ENCODE data around the gene NTM. TPM values are rescaled to one million over a fixed set of nuclear protein-coding genes. Genes with fewer than 3 reads are reported as not detected.

Gene NTM
- total RNA-seq, 2 donors from 2014 or later: not detected

DNA sequence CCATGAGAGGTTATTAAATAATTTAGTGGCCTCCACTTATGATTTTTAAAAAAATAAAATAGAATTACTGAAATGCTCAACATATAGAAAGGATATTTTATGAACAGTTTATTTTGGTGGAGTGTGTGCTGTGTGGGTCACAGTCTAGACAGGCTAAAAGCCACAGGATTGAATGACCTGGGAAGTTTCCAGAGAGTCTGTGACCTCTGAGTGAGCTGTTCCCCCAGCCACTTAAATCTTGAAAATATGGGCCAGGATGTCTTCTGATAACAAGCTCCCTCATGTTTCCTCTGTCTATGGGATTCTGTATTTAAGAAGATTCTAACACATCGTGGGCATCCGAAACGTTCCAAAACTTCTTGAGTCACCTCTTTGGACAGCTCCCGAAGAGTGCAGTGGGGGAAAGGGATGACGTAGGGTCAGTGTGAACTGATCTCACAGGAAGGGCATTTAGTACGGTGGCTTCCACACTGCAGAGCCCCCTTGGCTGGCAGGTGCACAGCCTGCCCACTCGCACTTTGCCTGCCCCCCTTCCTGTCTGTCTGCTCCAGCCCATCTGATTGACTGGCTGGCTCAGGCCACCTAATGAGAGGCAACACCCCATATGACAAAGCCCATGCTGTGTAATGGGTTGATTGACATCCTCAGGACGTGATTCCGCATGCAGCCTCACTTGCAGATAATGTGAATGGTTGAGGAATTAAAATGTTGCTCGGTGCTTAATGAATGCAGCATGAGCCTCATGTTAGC, 97.4 kb downstream of the NTM start:
- no peaks in the 10 kb centered on the region for H3K27me3 ChIP-seq (replicated peaks; ENCODE audit: insufficient read depth)
- DNase-seq (ENCODE audit: low spot score) (no peak), ATAC-seq (ENCODE audit: insufficient number of reproducible peaks, low FRiP score, low read depth) (no peak)
- H3K36me3 ChIP-seq: no peaks in the 10 kb centered on the region
- H3K4me3 ChIP-seq: no peak overlapping the region
- H3K4me1 ChIP-seq (ENCODE audit: control insufficient read depth in 1 of 2, low read depth in 2 of 2): no peaks in the 10 kb centered on the region
- no peaks in the 10 kb centered on the region for H3K9me3 ChIP-seq
- no peak overlapping the region for H3K27ac ChIP-seq
- TF ChIP-seq, protein P1, sequence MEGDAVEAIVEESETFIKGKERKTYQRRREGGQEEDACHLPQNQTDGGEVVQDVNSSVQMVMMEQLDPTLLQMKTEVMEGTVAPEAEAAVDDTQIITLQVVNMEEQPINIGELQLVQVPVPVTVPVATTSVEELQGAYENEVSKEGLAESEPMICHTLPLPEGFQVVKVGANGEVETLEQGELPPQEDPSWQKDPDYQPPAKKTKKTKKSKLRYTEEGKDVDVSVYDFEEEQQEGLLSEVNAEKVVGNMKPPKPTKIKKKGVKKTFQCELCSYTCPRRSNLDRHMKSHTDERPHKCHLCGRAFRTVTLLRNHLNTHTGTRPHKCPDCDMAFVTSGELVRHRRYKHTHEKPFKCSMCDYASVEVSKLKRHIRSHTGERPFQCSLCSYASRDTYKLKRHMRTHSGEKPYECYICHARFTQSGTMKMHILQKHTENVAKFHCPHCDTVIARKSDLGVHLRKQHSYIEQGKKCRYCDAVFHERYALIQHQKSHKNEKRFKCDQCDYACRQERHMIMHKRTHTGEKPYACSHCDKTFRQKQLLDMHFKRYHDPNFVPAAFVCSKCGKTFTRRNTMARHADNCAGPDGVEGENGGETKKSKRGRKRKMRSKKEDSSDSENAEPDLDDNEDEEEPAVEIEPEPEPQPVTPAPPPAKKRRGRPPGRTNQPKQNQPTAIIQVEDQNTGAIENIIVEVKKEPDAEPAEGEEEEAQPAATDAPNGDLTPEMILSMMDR (IDR thresholded peaks at IDR 0.05): no peak

DNA sequence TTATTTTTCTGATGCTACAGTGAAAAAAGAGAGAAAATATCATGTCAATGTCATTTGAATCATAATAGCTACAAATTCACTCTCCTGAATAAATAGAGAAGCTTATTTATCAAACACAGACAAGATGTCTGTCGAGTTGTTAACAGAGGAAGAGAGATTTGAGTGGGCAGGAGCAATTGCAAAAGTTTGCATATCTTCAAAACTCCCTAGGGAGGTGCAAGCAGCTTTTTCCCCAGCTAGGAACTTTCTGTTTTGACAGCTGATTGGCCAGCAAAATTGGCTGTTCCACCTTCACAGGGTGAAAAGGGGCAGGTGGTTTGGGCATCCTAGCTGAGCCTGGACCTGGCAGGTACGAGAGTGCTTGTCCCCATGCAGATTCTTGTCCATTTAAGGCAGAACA, 98.2 kb downstream of the NTM start:
- DNase-seq (ENCODE audit: low spot score): no peak
- Histone ChIP-seq H3K36me3 (no peaks in the 10 kb centered on the region), H3K9me3 (no peaks in the 10 kb centered on the region), H3K4me1 (ENCODE audit: control insufficient read depth in 1 of 2, low read depth in 2 of 2) (no peaks in the 10 kb centered on the region), H3K27me3 (replicated peaks; ENCODE audit: insufficient read depth) (no peaks in the 10 kb centered on the region), H3K27ac (no peak overlapping the region), H3K4me3 (no peak overlapping the region)
- ATAC-seq (ENCODE audit: insufficient number of reproducible peaks, low FRiP score, low read depth): no peak
- TF ChIP-seq, protein P1 (IDR thresholded peaks at IDR 0.05): no peak

DNA sequence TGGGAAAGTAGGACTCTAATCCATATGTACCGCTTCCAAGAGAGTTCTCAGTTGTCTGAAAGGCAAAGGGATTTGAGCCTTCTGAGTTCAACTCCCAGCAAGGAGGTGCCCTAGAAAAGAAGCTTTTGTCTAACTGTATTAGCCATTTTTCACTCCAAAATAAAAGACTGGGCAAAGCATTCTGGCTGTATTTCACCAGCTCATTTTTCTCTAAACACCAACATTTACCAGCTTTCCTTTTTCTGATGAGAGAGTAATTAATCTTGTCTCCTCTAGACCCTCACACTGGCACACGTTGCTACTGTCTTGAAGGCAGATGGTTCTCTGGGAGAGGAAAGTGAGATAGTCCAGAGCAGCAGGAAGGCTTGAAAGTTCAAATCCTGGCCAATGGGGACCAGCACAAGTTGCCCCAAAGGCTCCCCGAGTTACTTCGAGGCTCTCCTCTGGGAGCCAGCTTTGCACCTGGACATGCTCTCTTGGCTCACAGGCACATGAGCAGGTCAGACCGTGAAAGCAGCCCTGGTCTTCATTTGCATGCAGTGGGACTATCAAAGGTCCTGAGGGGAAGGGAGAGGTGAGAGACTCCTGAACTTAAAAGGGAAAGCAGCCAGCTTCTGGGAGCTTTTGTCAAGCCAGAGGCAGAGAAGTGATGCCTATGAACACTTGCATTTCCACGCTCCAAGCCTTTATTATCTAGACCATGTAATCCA, 100.0 kb downstream of the NTM start:
- Histone ChIP-seq H3K27ac (no peak overlapping the region), H3K27me3 (replicated peaks; ENCODE audit: insufficient read depth) (no peaks in the 10 kb centered on the region)
- TF ChIP-seq, protein P1 (IDR thresholded peaks at IDR 0.05): no peak

DNA sequence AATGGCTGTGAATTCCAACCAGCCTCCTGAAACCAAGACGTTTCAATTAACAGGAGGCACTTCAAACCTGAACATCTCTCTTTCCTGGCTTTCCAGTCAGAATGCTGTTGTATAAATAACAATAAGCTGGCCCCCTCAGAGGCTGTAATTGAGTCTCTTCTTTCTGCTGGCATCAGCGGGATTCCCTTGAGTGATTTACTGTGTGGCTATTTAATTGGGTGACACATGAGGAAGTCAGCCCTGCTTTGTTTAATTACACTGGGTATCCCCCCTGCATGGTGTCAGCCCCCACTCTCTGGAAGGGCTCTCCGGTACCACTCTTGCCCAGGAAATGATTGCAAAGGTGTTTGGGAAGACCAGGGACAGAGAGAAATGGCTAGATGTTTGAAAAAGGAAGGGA, 101.6 kb downstream of the NTM start:
- H3K9me3 ChIP-seq: no peaks in the 10 kb centered on the region
- H3K4me3 ChIP-seq: no peak overlapping the region
- H3K27me3 ChIP-seq (replicated peaks; ENCODE audit: insufficient read depth): no peaks in the 10 kb centered on the region
- H3K4me1 ChIP-seq (ENCODE audit: control insufficient read depth in 1 of 2, low read depth in 2 of 2): no peaks in the 10 kb centered on the region
- no peak overlapping the region for H3K27ac ChIP-seq
- DNase-seq (ENCODE audit: low spot score): no peak
- no peak for ATAC-seq (ENCODE audit: insufficient number of reproducible peaks, low FRiP score, low read depth)
- H3K36me3 ChIP-seq: no peaks in the 10 kb centered on the region
- TF ChIP-seq, protein P1 (IDR thresholded peaks at IDR 0.05): no peak

More for the DNA sequence above, 100.0 kb downstream of the NTM start:
- no peaks in the 10 kb centered on the region for H3K9me3 ChIP-seq
- no peaks in the 10 kb centered on the region for H3K36me3 ChIP-seq
- ATAC-seq (ENCODE audit: insufficient number of reproducible peaks, low FRiP score, low read depth) (no peak), DNase-seq (ENCODE audit: low spot score) (no peak)
- no peak overlapping the region for H3K4me3 ChIP-seq
- no peaks in the 10 kb centered on the region for H3K4me1 ChIP-seq (ENCODE audit: control insufficient read depth in 1 of 2, low read depth in 2 of 2)

DNA sequence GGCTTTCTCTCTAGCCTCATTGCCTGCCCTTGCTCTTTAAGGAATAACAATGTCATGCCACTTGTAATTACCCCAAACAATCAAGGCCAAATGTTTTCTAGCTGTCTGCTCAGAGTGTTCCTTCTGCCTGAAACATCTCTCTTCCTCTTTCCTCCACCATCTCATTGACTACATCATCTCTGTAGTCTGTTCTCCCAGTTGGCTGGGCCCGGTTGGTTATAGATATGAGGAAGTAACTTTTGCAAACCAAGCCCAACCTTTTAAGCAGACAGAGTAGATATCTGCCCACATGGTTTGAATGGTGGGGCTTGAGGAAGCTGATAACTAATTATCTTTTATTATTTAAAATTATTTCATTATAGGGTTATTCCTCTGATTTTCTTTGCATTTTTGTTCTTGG, 104.5 kb downstream of the NTM start:
- H3K27me3 ChIP-seq (replicated peaks; ENCODE audit: insufficient read depth): no peaks in the 10 kb centered on the region
- ATAC-seq (ENCODE audit: insufficient number of reproducible peaks, low FRiP score, low read depth) (no peak), DNase-seq (ENCODE audit: low spot score) (no peak)
- H3K36me3 ChIP-seq: no peaks in the 10 kb centered on the region
- H3K4me3 ChIP-seq: no peak overlapping the region
- no peaks in the 10 kb centered on the region for H3K4me1 ChIP-seq (ENCODE audit: control insufficient read depth in 1 of 2, low read depth in 2 of 2)
- H3K9me3 ChIP-seq: no peaks in the 10 kb centered on the region
- H3K27ac ChIP-seq: no peak overlapping the region
- TF ChIP-seq, protein P1 (IDR thresholded peaks at IDR 0.05): no peak
